ENCODE results near the gene IGBP1. TPM values are rescaled to one million over a fixed set of nuclear protein-coding genes. Genes with fewer than 3 reads are reported as not detected.

IGBP1 gene
- total RNA-seq, 1 donor from 2014 or later = 32.9 TPM

DNA sequence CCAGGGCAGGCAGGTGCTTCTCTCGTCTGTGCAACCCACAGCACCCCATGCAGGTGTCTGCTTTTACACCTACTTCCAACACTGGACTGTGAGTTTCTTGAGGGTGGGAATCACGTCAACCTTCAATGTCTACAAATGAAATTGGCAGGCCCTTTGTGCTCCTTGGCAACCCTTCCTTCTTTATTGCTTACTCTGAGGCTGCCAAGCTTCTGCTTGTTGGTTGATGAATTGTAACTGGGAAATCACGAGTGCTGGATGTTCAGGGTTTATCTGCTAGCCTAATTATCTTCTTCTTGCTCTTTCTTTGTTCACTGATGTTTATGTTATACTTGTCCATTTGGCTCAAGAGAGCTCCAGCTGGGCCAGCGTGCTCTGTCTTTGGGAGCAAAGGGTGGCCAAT is 41.5 kb downstream of the IGBP1 start:
- TF ChIP-seq, protein P1, sequence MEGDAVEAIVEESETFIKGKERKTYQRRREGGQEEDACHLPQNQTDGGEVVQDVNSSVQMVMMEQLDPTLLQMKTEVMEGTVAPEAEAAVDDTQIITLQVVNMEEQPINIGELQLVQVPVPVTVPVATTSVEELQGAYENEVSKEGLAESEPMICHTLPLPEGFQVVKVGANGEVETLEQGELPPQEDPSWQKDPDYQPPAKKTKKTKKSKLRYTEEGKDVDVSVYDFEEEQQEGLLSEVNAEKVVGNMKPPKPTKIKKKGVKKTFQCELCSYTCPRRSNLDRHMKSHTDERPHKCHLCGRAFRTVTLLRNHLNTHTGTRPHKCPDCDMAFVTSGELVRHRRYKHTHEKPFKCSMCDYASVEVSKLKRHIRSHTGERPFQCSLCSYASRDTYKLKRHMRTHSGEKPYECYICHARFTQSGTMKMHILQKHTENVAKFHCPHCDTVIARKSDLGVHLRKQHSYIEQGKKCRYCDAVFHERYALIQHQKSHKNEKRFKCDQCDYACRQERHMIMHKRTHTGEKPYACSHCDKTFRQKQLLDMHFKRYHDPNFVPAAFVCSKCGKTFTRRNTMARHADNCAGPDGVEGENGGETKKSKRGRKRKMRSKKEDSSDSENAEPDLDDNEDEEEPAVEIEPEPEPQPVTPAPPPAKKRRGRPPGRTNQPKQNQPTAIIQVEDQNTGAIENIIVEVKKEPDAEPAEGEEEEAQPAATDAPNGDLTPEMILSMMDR (IDR thresholded peaks at IDR 0.05) = no peak
- H3K4me1 Mint-ChIP-seq (ENCODE audit: low read depth) = no peaks in the 10 kb centered on the region
- no peak overlapping the region for H3K27ac Mint-ChIP-seq (ENCODE audit: unreplicated experiment)

DNA sequence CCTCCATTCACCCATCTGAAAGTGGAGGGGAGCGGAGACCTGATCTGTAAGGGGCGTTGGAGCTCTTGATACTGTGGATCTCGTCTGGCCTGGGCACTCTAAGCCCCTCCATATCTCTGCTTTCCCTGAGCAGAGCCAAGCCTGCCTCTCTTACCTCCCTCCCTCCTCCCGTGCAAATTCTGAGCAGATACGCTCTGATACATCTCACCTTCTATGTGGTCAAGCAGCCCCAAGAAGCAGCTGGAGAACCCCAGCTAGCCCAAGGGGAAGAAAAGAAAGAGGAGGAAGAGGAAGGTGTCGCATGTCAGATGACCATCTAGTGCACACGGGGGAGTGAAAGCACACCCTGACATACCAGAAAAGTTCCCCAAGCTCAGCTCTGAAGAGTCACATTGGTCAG is 42.1 kb downstream of the IGBP1 start:
- H3K27me3 Mint-ChIP-seq (ENCODE audit: low read depth) = no peaks in the 10 kb centered on the region
- no peaks in the 10 kb centered on the region for H3K36me3 Mint-ChIP-seq (ENCODE audit: low read depth)
- TF ChIP-seq, protein P1 (IDR thresholded peaks at IDR 0.05) = no peak
- DNase-seq (ENCODE audit: low spot score) = no peak
- H3K9me3 Mint-ChIP-seq (ENCODE audit: low read depth) = peaks cover 14% of the 10 kb centered on the region
- no peak overlapping the region for H3K27ac Mint-ChIP-seq (ENCODE audit: unreplicated experiment)
- H3K4me3 Mint-ChIP-seq (ENCODE audit: unreplicated experiment) = no peak overlapping the region
- H3K4me1 Mint-ChIP-seq (ENCODE audit: low read depth) = no peaks in the 10 kb centered on the region

More for the DNA sequence above, 41.5 kb downstream of the IGBP1 start:
- Mint-ChIP-seq H3K9me3 (ENCODE audit: low read depth) (peaks cover 14% of the 10 kb centered on the region), H3K27me3 (ENCODE audit: low read depth) (no peaks in the 10 kb centered on the region), H3K4me3 (ENCODE audit: unreplicated experiment) (no peak overlapping the region), H3K36me3 (ENCODE audit: low read depth) (no peaks in the 10 kb centered on the region)
- no peak for DNase-seq (ENCODE audit: low spot score)

DNA sequence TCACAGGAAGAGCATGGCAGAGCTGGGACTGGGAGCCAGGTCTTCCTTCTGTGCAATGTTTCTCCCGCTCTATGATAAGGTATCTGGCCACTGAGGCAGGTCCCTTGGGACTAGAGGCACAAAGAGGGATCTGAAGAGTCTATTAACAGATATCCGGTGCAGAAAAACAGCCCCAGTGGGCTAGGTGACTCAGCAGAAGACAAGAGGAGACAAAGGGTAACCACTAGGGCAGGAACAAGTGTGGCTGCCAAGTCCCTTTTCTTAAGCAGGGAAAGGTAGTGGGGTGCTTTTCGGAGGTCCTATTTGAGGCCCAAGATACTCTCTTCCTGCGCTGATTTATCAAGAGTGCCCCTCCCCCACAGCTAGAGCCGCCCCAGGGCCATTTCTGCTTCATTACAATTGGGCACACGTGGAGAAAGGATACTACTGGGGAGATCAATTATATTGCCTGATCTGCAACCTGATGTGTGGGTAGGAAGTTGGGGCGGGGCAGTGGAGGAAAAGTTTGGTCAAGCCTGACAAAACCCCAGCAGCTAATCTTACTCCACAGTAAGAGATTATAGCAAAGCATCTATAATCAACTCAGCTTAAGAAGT is 43.8 kb downstream of the IGBP1 start, which contains the start of gene DGAT2L6:
DGAT2L6 (plus strand) TSS at position 546 of the 596 bp plus-strand sequence. CDS start 100 bp downstream, outside the sequence.
- Mint-ChIP-seq H3K4me1 (ENCODE audit: low read depth) (no peaks in the 10 kb centered on the region), H3K36me3 (ENCODE audit: low read depth) (no peaks in the 10 kb centered on the region), H3K9me3 (ENCODE audit: low read depth) (peaks cover 17% of the 10 kb centered on the region), H3K27ac (ENCODE audit: unreplicated experiment) (no peak within 1 kb of the TSS), H3K27me3 (ENCODE audit: low read depth) (no peaks in the 10 kb centered on the region), H3K4me3 (ENCODE audit: unreplicated experiment) (no peak within 1 kb of the TSS)
- no peak for DNase-seq (ENCODE audit: low spot score)
- TF ChIP-seq, protein P1 (IDR thresholded peaks at IDR 0.05) = no peak

DNA sequence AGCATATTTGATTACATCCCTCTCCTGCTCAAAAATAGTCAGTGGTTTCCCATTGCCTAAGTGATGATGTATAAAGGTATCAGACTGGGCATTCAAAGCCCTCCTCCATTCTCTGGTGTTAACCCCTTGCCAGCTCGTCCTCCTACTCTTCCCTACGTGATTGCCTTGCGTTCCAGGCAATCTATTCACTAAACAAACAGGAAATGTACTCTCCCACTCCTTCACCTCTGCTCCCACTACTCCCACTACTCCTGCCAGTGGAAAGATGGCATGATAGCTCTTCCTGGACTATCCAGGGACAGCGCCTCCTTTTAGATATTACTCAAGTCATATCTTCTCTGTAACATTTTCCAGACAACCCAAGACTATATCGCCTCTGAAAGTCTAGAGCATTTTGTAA is 49.8 kb downstream of the IGBP1 start:
- Mint-ChIP-seq H3K36me3 (ENCODE audit: low read depth) (no peaks in the 10 kb centered on the region), H3K4me3 (ENCODE audit: unreplicated experiment) (no peak overlapping the region), H3K4me1 (ENCODE audit: low read depth) (no peaks in the 10 kb centered on the region), H3K9me3 (ENCODE audit: low read depth) (peaks cover 27% of the 10 kb centered on the region), H3K27ac (ENCODE audit: unreplicated experiment) (no peak overlapping the region), H3K27me3 (ENCODE audit: low read depth) (no peaks in the 10 kb centered on the region)
- DNase-seq (ENCODE audit: low spot score) = no peak
- TF ChIP-seq, protein P1 (IDR thresholded peaks at IDR 0.05) = no peak

DNA sequence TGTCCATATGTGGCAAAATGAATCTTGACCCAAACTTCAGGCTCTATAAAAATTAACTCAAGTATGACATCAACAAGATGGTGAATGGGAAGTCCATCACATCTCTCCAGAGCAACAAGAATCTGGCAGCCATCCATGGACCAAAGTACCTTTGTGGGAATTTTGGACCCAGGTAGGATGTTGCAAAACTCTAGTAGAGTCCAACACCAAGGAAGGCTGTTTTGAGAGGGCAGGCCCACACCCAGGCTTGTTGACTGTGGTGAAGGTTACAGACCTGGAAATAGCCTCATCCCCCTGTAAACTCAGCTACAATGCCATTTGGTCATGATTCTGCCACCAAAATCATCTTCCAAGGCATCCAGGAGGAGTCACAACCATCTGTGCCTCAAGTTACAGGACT is 57.0 kb downstream of the IGBP1 start:
- Mint-ChIP-seq H3K4me1 (ENCODE audit: low read depth) (no peaks in the 10 kb centered on the region), H3K4me3 (ENCODE audit: unreplicated experiment) (no peak overlapping the region), H3K27ac (ENCODE audit: unreplicated experiment) (no peak overlapping the region), H3K27me3 (ENCODE audit: low read depth) (no peaks in the 10 kb centered on the region), H3K9me3 (ENCODE audit: low read depth) (peaks cover 41% of the 10 kb centered on the region), H3K36me3 (ENCODE audit: low read depth) (peaks cover 4% of the 10 kb centered on the region)
- no peak for DNase-seq (ENCODE audit: low spot score)
- TF ChIP-seq, protein P1 (IDR thresholded peaks at IDR 0.05) = no peak
